ENCODE results near the gene ATF3.

DNA sequence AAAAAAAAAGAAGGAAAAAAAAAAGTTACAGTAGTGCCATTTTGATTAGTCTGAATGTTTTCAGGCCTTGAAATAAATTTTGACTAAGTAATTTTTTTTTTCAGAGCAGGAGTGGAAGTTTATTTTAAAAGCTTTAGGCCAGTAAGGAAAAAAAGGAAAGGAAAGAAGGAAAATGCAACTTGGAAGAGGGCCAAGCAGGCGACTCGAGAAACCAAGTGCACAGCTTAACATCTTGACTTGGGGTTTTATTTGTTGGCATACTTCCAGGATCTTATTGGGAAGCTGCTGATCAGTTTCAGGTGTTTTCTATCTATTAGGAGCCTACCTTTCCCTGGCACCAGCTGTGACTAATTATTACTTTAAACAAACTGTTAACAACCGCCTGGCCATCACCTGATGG lies 41.7 kb downstream of the ATF3 start:
- TF ChIP-seq, protein P1, sequence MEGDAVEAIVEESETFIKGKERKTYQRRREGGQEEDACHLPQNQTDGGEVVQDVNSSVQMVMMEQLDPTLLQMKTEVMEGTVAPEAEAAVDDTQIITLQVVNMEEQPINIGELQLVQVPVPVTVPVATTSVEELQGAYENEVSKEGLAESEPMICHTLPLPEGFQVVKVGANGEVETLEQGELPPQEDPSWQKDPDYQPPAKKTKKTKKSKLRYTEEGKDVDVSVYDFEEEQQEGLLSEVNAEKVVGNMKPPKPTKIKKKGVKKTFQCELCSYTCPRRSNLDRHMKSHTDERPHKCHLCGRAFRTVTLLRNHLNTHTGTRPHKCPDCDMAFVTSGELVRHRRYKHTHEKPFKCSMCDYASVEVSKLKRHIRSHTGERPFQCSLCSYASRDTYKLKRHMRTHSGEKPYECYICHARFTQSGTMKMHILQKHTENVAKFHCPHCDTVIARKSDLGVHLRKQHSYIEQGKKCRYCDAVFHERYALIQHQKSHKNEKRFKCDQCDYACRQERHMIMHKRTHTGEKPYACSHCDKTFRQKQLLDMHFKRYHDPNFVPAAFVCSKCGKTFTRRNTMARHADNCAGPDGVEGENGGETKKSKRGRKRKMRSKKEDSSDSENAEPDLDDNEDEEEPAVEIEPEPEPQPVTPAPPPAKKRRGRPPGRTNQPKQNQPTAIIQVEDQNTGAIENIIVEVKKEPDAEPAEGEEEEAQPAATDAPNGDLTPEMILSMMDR (conservative IDR thresholded peaks at IDR 0.05 in 1 of 2, IDR thresholded peaks at IDR 0.05 in 1 of 2; ENCODE audit: low read depth in 1 of 2, low read length in 2 of 2) = no peak
- TF ChIP-seq EZH2 (IDR thresholded peaks at IDR 0.05; ENCODE audit: low read length, missing control alignments) = no peak
